GM18858 (cell line): Measurements from ENCODE around the gene HSPBP1.
"Not testable (repeated sequence)": the region's sequence is repeated elsewhere in the genome, so short reads cannot be mapped to it uniquely, and the experiment has no call there.

Source experiments
- ATAC-seq: cut with Tn5 transposase; IDR thresholded peaks from one replicate; pipeline ENCODE4 v1.9.1; 2021; ENCODE audit not compliant: unreplicated experiment

HSPBP1 gene

GRCh38 chr19:55241143-55241934 is 38.6 kb downstream of the HSPBP1 start:
- ATAC-seq, result no peak

GRCh38 chr19:55240713-55241020 is 39.2 kb downstream of the HSPBP1 start:
- no peak for ATAC-seq

GRCh38 chr19:55239004-55239403 is 40.9 kb downstream of the HSPBP1 start:
- ATAC-seq, result no peak

GRCh38 chr19:55238030-55238429 is 41.9 kb downstream of the HSPBP1 start:
- ATAC-seq, result no peak

- ATAC-seq, result no peak
These were observed 46.9 kb downstream of the HSPBP1 start for GRCh38 chr19:55232986-55233385.

- ATAC-seq, result no peak
These were observed 47.7 kb downstream of the HSPBP1 start for GRCh38 chr19:55232286-55232602.

- no peak for ATAC-seq
These were observed 48.3 kb downstream of the HSPBP1 start for GRCh38 chr19:55231391-55232285.

GRCh38 chr19:55230780-55231179 is 49.1 kb downstream of the HSPBP1 start:
- ATAC-seq, result no peak

GRCh38 chr19:55230329-55230728 is 49.6 kb downstream of the HSPBP1 start:
- ATAC-seq, result no peak

- no peak for ATAC-seq
These were observed 50.1 kb downstream of the HSPBP1 start for GRCh38 chr19:55229789-55230182.

GRCh38 chr19:55229145-55229788 is 50.6 kb downstream of the HSPBP1 start:
- no peak for ATAC-seq

- no peak for ATAC-seq
These were observed 51.4 kb downstream of the HSPBP1 start, which contains the start of gene TMEM86B for GRCh38 chr19:55228403-55229031. TMEM86B (minus strand) TSS chr19:55228763; CDS start chr19:55228741, 22 bp downstream.

- no peak for ATAC-seq
These were observed 51.9 kb downstream of the HSPBP1 start for GRCh38 chr19:55228015-55228391.

- no peak for ATAC-seq
These were observed 52.5 kb downstream of the HSPBP1 start for GRCh38 chr19:55227241-55228014.

GRCh38 chr19:55226788-55227187 is 53.1 kb downstream of the HSPBP1 start:
- no peak for ATAC-seq

- ATAC-seq, result no peak
These were observed 53.6 kb downstream of the HSPBP1 start for GRCh38 chr19:55226273-55226672.

GRCh38 chr19:55225415-55225958 is 54.4 kb downstream of the HSPBP1 start:
- no peak for ATAC-seq

- not testable (repeated sequence) for ATAC-seq
These were observed 55.1 kb downstream of the HSPBP1 start for GRCh38 chr19:55224679-55225414.

GRCh38 chr19:55224038-55224665 is 55.8 kb downstream of the HSPBP1 start:
- no peak for ATAC-seq
